ENCODE data around the gene TMEM203. TPM values are rescaled to one million over a fixed set of nuclear protein-coding genes. Genes with fewer than 3 reads are reported as not detected.

Gene TMEM203
- total and polyA plus RNA-seq, 2 of the 13 experiments (the other 11 are each of a cell fraction or from before 2014, with no cell fraction given): 23.4 to 36.7 TPM

- no peak for TF ChIP-seq SNAPC5 (CRISPR knock-in tag; IDR thresholded peaks at IDR 0.05; ENCODE audit: borderline replicate concordance)
- peak; percentile 67 for TF ChIP-seq ZNF687 (CRISPR knock-in tag; IDR thresholded peaks at IDR 0.05)
- TF ChIP-seq GABPB1 (CRISPR knock-in tag; IDR thresholded peaks at IDR 0.05): peak; percentile 87
- TF ChIP-seq ZNF616 (CRISPR knock-in tag; IDR thresholded peaks at IDR 0.05; ENCODE audit: low read depth): no peak
- no peak for TF ChIP-seq CENPBD1 (CRISPR knock-in tag; IDR thresholded peaks at IDR 0.05; ENCODE audit: borderline replicate concordance, low read depth)
- TF ChIP-seq ZNF232 (CRISPR knock-in tag; IDR thresholded peaks at IDR 0.05; ENCODE audit: borderline replicate concordance): peak; percentile 26; the same call in 1 of the 2 replicates
- TF ChIP-seq HOMEZ (CRISPR knock-in tag; IDR thresholded peaks at IDR 0.05; ENCODE audit: low read depth): peak; percentile 34; the same call in 1 of the 2 replicates
- TF ChIP-seq ATF7-NPFF (CRISPR knock-in tag; IDR thresholded peaks at IDR 0.05; ENCODE audit: low read depth): peak; percentile 70
- TF ChIP-seq ZNF282 (IDR thresholded peaks at IDR 0.05; ENCODE audit: partially characterized antibody): no peak
- TF ChIP-seq IKZF4 (CRISPR knock-in tag; IDR thresholded peaks at IDR 0.05; ENCODE audit: borderline replicate concordance, low read depth, not compliant biosample characterization): peak; percentile 57
- no peak for TF ChIP-seq PPARG (CRISPR knock-in tag; conservative IDR thresholded peaks at IDR 0.05)
- no peak for TF ChIP-seq ELK4 (CRISPR knock-in tag; IDR thresholded peaks at IDR 0.05; ENCODE audit: borderline replicate concordance)
- peak; percentile 38; the same call in 1 of the 2 replicates for TF ChIP-seq ZFYVE20 (CRISPR knock-in tag; IDR thresholded peaks at IDR 0.05; ENCODE audit: borderline replicate concordance, low read depth)
- TF ChIP-seq RARA (CRISPR knock-in tag; IDR thresholded peaks at IDR 0.05): no peak
- no peak for TF ChIP-seq WIZ (CRISPR knock-in tag; IDR thresholded peaks at IDR 0.05)
- no peak for TF ChIP-seq REXO4 (CRISPR knock-in tag; IDR thresholded peaks at IDR 0.05; ENCODE audit: borderline replicate concordance)
- TF ChIP-seq PLSCR1 (CRISPR knock-in tag; IDR thresholded peaks at IDR 0.05; ENCODE audit: borderline replicate concordance): no peak
- TF ChIP-seq PHF21A (CRISPR knock-in tag; IDR thresholded peaks at IDR 0.05): 0 out of 2 replicates have a peak, but pooled peaks have one; percentile 19
- no peak for TF ChIP-seq PRPF4 (IDR thresholded peaks at IDR 0.05; ENCODE audit: low read depth, low read length, poor library complexity, severe bottlenecking)
Measured at GRCh38 chr9:137217276-137218211, 12.1 kb upstream of the TMEM203 start (continued).
